K562 (cell line): Measurements from ENCODE around the gene FOXM1. TPM values are rescaled to one million over a fixed set of nuclear protein-coding genes. Genes with fewer than 3 reads are reported as not detected.

Experiments used
- ATAC-seq: fragments of 200-7000 bp; cut with Tn5 transposase; 3 replicates; pipeline ENCODE4 v1.9.1; 2020; ENCODE audit warnings: moderate library complexity
- BruUV-seq: library from RNA; stranded (reverse); fragments of 400-500 nt; replicated peaks from 2 replicates; lab custom pipeline; 2021; lab: Mats Ljungman, UMichigan
- CTCF ChIA-PET: fragments of 300-600 bp; formaldehyde crosslinking; extraction: SDS; loops from one replicate; lab custom pipeline; 2021; ENCODE audit warnings: low intra/inter-chr PET ratio; lab: Yijun Ruan, JAX
- POLR2A ChIA-PET: fragments of 300-600, 350-650 bp; sonication (Branson Sonifier 250); formaldehyde crosslinking; extraction: SDS; loops from one replicate; lab custom pipeline; 2021; ENCODE audit warnings: antibody characterized with exemption, inconsistent platforms; lab: Yijun Ruan, JAX
- DNase-seq, 4 experiments: peaks; one replicate each; pipeline versions ENCODE4 v3.0.0 to v3.0.0-alpha.2; 2011 to 2018; ENCODE audit warnings: low spot score in 3 of 4, mixed read lengths in 3 of 4; ENCODE audit errors: extremely low read depth in 1 of 4
- FAIRE-seq: peaks from 2 replicates; lab custom pipeline; 2011; peaks lifted over from hg19 to GRCh38; lab: Jason Lieb, UNC
- H2AFZ ChIP-seq: 2 replicates; pipeline ENCODE4 v1.6.0; 2011; ENCODE audit warnings: low read depth, low read length, control low read depth, inconsistent platforms
- H3K27ac ChIP-seq: fragments of 200-600 bp; 3 replicates; pipeline ENCODE4 v1.8.0; 2011; ENCODE audit warnings: low read depth, mild to moderate bottlenecking, control low read depth, inconsistent platforms, low read length, moderate library complexity, mixed read lengths; ENCODE audit errors: extremely low read depth
- H3K27me3 ChIP-seq, 2 experiments: fragments of 300-600 bp in 1 of 2; 2 replicates in 1 of 2; 3 replicates in 1 of 2; pipeline versions ENCODE4 v1.6.0 to v1.8.0; 2011; ENCODE audit warnings: inconsistent platforms in 2 of 2, low read length in 2 of 2, mild to moderate bottlenecking in 1 of 2, mixed read lengths in 1 of 2, moderate library complexity in 1 of 2; ENCODE audit not compliant: control insufficient read depth in 2 of 2, insufficient read depth in 2 of 2
- H3K36me3 ChIP-seq: fragments of 300-600 bp; 3 replicates; pipeline ENCODE4 v1.8.0; 2011; ENCODE audit warnings: mild to moderate bottlenecking, low read length, inconsistent platforms; ENCODE audit not compliant: control insufficient read depth, insufficient read depth
- H3K4me1 ChIP-seq, 2 experiments: fragments of 200-600 bp in 1 of 2; replicated peaks in 1 of 2; 2 replicates in 1 of 2; 3 replicates in 1 of 2; pipeline versions ENCODE4 v1.5.1 to v1.8.0; 2011; ENCODE audit warnings: inconsistent platforms in 2 of 2, low read length in 2 of 2, mild to moderate bottlenecking in 1 of 2, mixed read lengths in 1 of 2, moderate library complexity in 1 of 2; ENCODE audit not compliant: control insufficient read depth in 2 of 2, insufficient read depth in 2 of 2
- H3K4me2 ChIP-seq: 2 replicates; pipeline ENCODE4 v1.6.1; 2011; ENCODE audit warnings: low read length, control low read depth, inconsistent platforms, mixed read lengths; ENCODE audit not compliant: insufficient read depth
- H3K4me3 ChIP-seq: fragments of 200-600 bp; sonication (generic), shearing (Covaris generic); 2 replicates; pipeline ENCODE4 v1.5.1; 2016; ENCODE audit warnings: control low read depth, inconsistent platforms
- H3K79me2 ChIP-seq: fragments of 200-600 bp; 3 replicates; pipeline ENCODE4 v1.8.0; 2011; ENCODE audit warnings: low read length, inconsistent platforms; ENCODE audit not compliant: control insufficient read depth, insufficient read depth
- H3K9ac ChIP-seq, 2 experiments: 2 replicates each; pipeline versions ENCODE4 v1.6.0 to v1.6.1; 2011; ENCODE audit warnings: low read depth in 2 of 2, low read length in 2 of 2, control low read depth in 1 of 2, inconsistent platforms in 1 of 2, mild to moderate bottlenecking in 1 of 2, mixed read lengths in 1 of 2; ENCODE audit not compliant: insufficient read depth in 1 of 2
- H3K9me1 ChIP-seq: one replicate; pipeline ENCODE4 v1.6.0; 2011; ENCODE audit warnings: inconsistent platforms, mild to moderate bottlenecking, low read length, moderate library complexity; ENCODE audit not compliant: control insufficient read depth, insufficient read depth
- H3K9me3 ChIP-seq: replicated peaks from 2 replicates; pipeline ENCODE4 v1.5.1; 2011; ENCODE audit warnings: low read depth, low read length, inconsistent platforms; ENCODE audit not compliant: control insufficient read depth, insufficient read depth
- H4K20me1 ChIP-seq: replicated peaks from 2 replicates; pipeline ENCODE4 v1.6.1; 2011; ENCODE audit warnings: low read length, inconsistent platforms, mixed read lengths; ENCODE audit not compliant: control insufficient read depth, insufficient read depth
- BDP1 ChIP-seq: IDR thresholded peaks from 3 replicates; pipeline ENCODE4 v1.6.1; 2011; ENCODE audit not compliant: insufficient read length, insufficient read depth
- C11orf30 ChIP-seq: fragments of 450-650 bp; IDR thresholded peaks from 2 replicates; pipeline ENCODE4 v1.6.1; 2016; ENCODE audit warnings: low read depth, mild to moderate bottlenecking
- HMG20B ChIP-seq: fragments of 250-450 bp; sonication (Bioruptor Pico); IDR thresholded peaks from 2 replicates; pipeline ENCODE4 v1.5.0; 2021; ENCODE audit warnings: mild to moderate bottlenecking
- MAFF ChIP-seq: IDR thresholded peaks from 2 replicates; pipeline ENCODE4 v1.6.1; 2012; ENCODE audit warnings: low read length, improper control_type of control experiment
- MAFG ChIP-seq: fragments of 450-650 bp; conservative IDR thresholded peaks from 2 replicates; pipeline ENCODE4 v1.6.1; 2016; ENCODE audit warnings: missing genetic modification characterization, missing compliant biosample characterization
- MAFK ChIP-seq: IDR thresholded peaks from 2 replicates; pipeline ENCODE4 v1.6.1; 2011; ENCODE audit warnings: low read length, improper control_type of control experiment
- MCM5 ChIP-seq: fragments of 450-650 bp; IDR thresholded peaks from 2 replicates; pipeline ENCODE4 v1.6.1; 2016; ENCODE audit warnings: low read depth
- TAF15 ChIP-seq: fragments of 200-400 bp; formaldehyde crosslinking; IDR thresholded peaks from 2 replicates; pipeline ENCODE4 v1.6.1; 2017; ENCODE audit warnings: mild to moderate bottlenecking, low read depth, low read length, moderate library complexity
- TEAD4 ChIP-seq, 2 experiments: sonication (generic) in 1 of 2; formaldehyde crosslinking in 1 of 2; IDR thresholded peaks; 2 replicates each; pipeline versions ENCODE4 v1.6.1 to v1.8.0; 2012 to 2022; ENCODE audit warnings: borderline replicate concordance in 1 of 2, inconsistent platforms in 1 of 2, low read length in 1 of 2, mild to moderate bottlenecking in 1 of 2, missing genetic modification reagents in 1 of 2
- ZNF232 ChIP-seq: sonication (generic); formaldehyde crosslinking; IDR thresholded peaks from 2 replicates; pipeline ENCODE4 v1.8.0; 2022; ENCODE audit warnings: mild to moderate bottlenecking, missing genetic modification reagents
- ZNF316 ChIP-seq: fragments of 450-650 bp; IDR thresholded peaks from 2 replicates; pipeline ENCODE4 v1.6.1; 2016
- ZNF584 ChIP-seq: fragments of 200-800 bp; sonication (Bioruptor generic); IDR thresholded peaks from 2 replicates; pipeline ENCODE4 v1.6.1; 2016; ENCODE audit warnings: low read depth, mild to moderate bottlenecking, missing genetic modification characterization, missing compliant biosample characterization
- WGBS: fragments of 100-300 bp; shearing (Covaris generic); methylation state at CpG from one replicate; pipeline ENCODE4 v1.1.6; 2016; ENCODE audit warnings: low coverage, mixed read lengths; ENCODE audit not compliant: insufficient coverage; ENCODE audit errors: missing lambda C conversion rate; 5-methylcytosine and 5-hydroxymethylcytosine counted together
- in situ Hi-C: fragments of 300-500 bp; cut with MboI; formaldehyde crosslinking; loops from 4 replicates; pipeline ENCODE4 v1.15.0; 2018; ENCODE audit warnings: inconsistent platforms, mixed read lengths
- intact Hi-C: fragments of 100-400 bp; cut with micrococcal nuclease; formaldehyde crosslinking; loops from 2 replicates; pipeline ENCODE4 v1.14.2; 2022
- polyA plus RNA-seq, 8 experiments: library from polyadenylated mRNA; depleted of rRNA in 4 of 8; stranded (reverse) in 5 of 8; unstranded in 3 of 8; fragments of >200 nt; fragmentation: Nextera tagmentation in 2 of 8; fragmentation: Illumina TruSeq in 1 of 8; extraction: Ambion mirVana in 2 of 8; extraction: Trizol in 1 of 8; gene quantifications; 2 replicates each; pipeline versions ENCODE4 v1.2.1 to v1.2.3, GENCODE V29; 2011 to 2014; ENCODE audit warnings: inconsistent platforms in 1 of 8, missing spikeins in 1 of 8
- total RNA-seq, 7 experiments: library from RNA; depleted of rRNA in 6 of 7; stranded (reverse); fragments of >200 nt in 6 of 7; fragmentation: Illumina TruSeq in 2 of 7; extraction: Trizol in 2 of 7; gene quantifications; 2 replicates each; pipeline versions ENCODE4 v1.2.1 to v1.2.3, GENCODE V29; 2011 to 2021; ENCODE audit warnings: low replicate concordance in 1 of 7

FOXM1 gene
- total and polyA plus RNA-seq, 9 of the 15 experiments (the other 6 are each of a cell fraction or from before 2014, with no cell fraction given): 8.9 to 46.9 (median 17.2) TPM

DNA sequence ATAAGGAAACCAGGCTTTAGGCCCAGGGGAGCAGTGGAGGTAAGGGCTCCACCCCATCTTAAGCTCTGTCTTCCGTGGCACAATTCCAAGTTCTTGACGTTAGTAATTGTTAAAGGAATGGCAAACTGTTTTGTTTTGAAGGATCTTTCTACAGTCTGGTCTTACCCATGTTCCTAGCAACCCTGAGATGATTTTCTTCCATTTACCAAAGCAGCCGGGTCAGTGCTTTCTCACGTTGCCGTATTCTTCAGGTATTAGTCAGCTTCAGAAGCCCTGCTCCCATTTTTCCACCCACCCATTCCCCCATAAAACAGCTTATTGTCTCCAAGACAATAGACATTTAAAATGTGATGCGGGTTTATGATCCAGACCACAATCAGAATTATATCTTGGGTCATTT lies 52.4 kb downstream of the FOXM1 start:
- ATAC-seq: no peak
- peaks cover 69% of the 10 kb centered on the region; the same call in 1 of the 3 replicates for H3K36me3 ChIP-seq
- DNase-seq: no peak
- no peaks in the 10 kb centered on the region for H3K9me1 ChIP-seq
- no peak overlapping the region for H2AFZ ChIP-seq
- ChIA-PET POLR2A (no interaction called here), CTCF (no interaction called here)
- no peaks in the 10 kb centered on the region for H3K4me1 ChIP-seq
- TF ChIP-seq BDP1 (no peak), HMG20B (CRISPR knock-in tag) (no peak), ZNF232 (CRISPR knock-in tag) (no peak)
- no peak overlapping the region for H3K9ac ChIP-seq
- no peak overlapping the region for H3K27ac ChIP-seq
- no peaks in the 10 kb centered on the region for H3K27me3 ChIP-seq
- H3K9me3 ChIP-seq: no peaks in the 10 kb centered on the region
- in situ Hi-C loops: no loop called here
- WGBS: 73% methylated on average over 6 of the region's 6 CpGs
- no peak for FAIRE-seq
- no peak overlapping the region for H3K4me2 ChIP-seq
- no TSS peak for BruUV-seq
- no peak overlapping the region for H3K4me3 ChIP-seq
- H3K79me2 ChIP-seq: no peaks in the 10 kb centered on the region
- no peaks in the 10 kb centered on the region for H4K20me1 ChIP-seq
- intact Hi-C loops: no loop called here

- peak; percentile 78 for TF ChIP-seq MAFK
- no peak for TF ChIP-seq TAF15
- peak; percentile 60 for TF ChIP-seq MAFG (tag)
- TF ChIP-seq ZNF584 (CRISPR knock-in tag): no peak
- peak; percentile 70 for TF ChIP-seq C11orf30
- TF ChIP-seq MCM5: no peak
- peak; percentile 75 for TF ChIP-seq ZNF316
- no peak for TF ChIP-seq TEAD4 (IDR thresholded peaks at IDR 0.05; ENCODE audit: low read length)
- TF ChIP-seq TEAD4 (CRISPR knock-in tag; IDR thresholded peaks at IDR 0.05; ENCODE audit: borderline replicate concordance): no peak
- TF ChIP-seq MAFF: peak; percentile 74
- TF ChIP-seq, all 486 proteins: peak for 5
- H3K9ac ChIP-seq: no peak overlapping the region
- no peaks in the 10 kb centered on the region for H3K4me1 ChIP-seq
- intact Hi-C loops (no loop called here), in situ Hi-C loops (no loop called here)
- ChIA-PET CTCF (no interaction called here), POLR2A (interaction anchor here (0.6 kb wide), 1 partner anchor 264 kb away, joined by 3 read pairs; no protein-coding TSS in a partner anchor)
- H2AFZ ChIP-seq: no peak overlapping the region
- no peak overlapping the region for H3K4me2 ChIP-seq
- no peak for ATAC-seq
- H3K4me3 ChIP-seq: no peak overlapping the region
- H3K27ac ChIP-seq: no peak overlapping the region
- peaks cover 69% of the 10 kb centered on the region; the same call in 1 of the 3 replicates for H3K36me3 ChIP-seq
- no peaks in the 10 kb centered on the region for H4K20me1 ChIP-seq
- no TSS peak for BruUV-seq
- H3K27me3 ChIP-seq: no peaks in the 10 kb centered on the region
- H3K79me2 ChIP-seq: no peaks in the 10 kb centered on the region
- no peak for FAIRE-seq
- WGBS: 55% methylated on average over 3 of the region's 7 CpGs
- no peaks in the 10 kb centered on the region for H3K9me1 ChIP-seq
- H3K9me3 ChIP-seq: no peaks in the 10 kb centered on the region
- DNase-seq: no peak
Measured at GRCh38 chr12:2823483-2823882, 53.5 kb downstream of the FOXM1 start.
